IPS-18a (cell line): ENCODE measurements around the gene PTPRG.

Source experiments
- H3K27ac ChIP-seq: one replicate; pipeline ENCODE4 v1.5.1; 2013; ENCODE audit warnings: low read length
- H3K27me3 ChIP-seq: one replicate; pipeline ENCODE4 v1.6.1; 2013; ENCODE audit warnings: mild to moderate bottlenecking, low read length; ENCODE audit not compliant: control insufficient read depth, insufficient read depth
- H3K36me3 ChIP-seq: one replicate; pipeline ENCODE4 v1.6.1; 2013; ENCODE audit warnings: low read depth, low read length; ENCODE audit not compliant: control insufficient read depth
- H3K4me1 ChIP-seq: one replicate; pipeline ENCODE4 v1.6.1; 2013; ENCODE audit warnings: low read depth, low read length; ENCODE audit not compliant: control insufficient read depth
- H3K4me3 ChIP-seq: one replicate; pipeline ENCODE4 v1.5.1; 2013; ENCODE audit warnings: low read length
- H3K9ac ChIP-seq: one replicate; pipeline ENCODE4 v1.6.1; 2013; ENCODE audit warnings: mild to moderate bottlenecking, low read length, moderate library complexity
- H3K9me3 ChIP-seq: one replicate; pipeline ENCODE4 v1.6.1; 2013; ENCODE audit warnings: low read depth, low read length; ENCODE audit not compliant: control insufficient read depth

Gene PTPRG

DNA sequence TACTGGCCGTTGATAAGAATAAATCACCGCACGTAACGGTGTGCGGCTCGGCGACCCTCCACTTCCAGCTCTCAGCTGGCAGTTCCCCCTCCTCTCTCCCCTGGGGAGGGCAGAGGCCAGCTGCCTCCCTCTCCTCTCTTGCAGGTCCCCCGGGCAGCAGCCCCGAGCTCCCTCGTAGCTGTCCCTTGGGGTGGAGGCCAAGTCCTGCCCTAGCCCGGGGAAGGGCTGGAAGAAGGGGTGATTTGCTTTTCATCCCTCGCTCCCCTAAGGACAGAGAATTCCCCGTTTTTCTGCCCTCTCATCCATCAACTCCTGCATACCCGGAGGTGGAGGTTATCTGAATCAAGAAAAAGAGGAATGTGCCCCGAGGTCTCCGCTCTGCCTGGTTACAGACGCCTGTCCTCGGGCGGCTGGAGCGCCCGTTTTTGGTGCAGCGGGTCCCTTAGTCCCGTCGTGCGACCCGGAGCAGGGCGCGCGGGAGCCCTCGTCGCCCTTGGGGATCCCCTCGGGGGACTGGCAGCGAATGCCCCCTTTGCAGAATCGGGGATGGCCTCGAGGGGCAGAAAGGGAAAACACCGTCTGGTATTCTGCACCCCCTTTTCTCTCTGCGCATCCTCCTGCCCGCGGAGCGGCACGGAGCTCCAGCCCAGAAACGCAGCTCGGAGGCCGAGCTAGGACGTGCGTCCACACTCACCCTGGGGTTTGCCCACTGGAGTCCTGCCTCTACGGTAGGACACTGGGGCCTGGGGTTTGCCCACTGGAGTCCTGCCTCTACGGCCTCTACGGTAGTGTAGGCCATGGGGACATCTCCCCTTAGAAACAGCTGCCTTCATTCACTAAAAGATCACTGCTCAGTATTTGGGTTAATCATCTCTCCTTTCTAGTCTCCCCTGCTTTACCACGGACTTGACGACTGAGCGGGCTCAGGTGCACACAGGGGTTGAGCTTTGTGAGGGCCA lies 2.2 kb downstream of the PTPRG start:
- Histone ChIP-seq H3K4me3 (peak overlapping the region; percentile 87), H3K36me3 (peaks cover 8% of the 10 kb centered on the region), H3K9ac (peak overlapping the region; percentile 96), H3K27me3 (peaks cover 4% of the 10 kb centered on the region), H3K4me1 (peaks cover 13% of the 10 kb centered on the region), H3K27ac (no peak overlapping the region), H3K9me3 (no peaks in the 10 kb centered on the region)

DNA sequence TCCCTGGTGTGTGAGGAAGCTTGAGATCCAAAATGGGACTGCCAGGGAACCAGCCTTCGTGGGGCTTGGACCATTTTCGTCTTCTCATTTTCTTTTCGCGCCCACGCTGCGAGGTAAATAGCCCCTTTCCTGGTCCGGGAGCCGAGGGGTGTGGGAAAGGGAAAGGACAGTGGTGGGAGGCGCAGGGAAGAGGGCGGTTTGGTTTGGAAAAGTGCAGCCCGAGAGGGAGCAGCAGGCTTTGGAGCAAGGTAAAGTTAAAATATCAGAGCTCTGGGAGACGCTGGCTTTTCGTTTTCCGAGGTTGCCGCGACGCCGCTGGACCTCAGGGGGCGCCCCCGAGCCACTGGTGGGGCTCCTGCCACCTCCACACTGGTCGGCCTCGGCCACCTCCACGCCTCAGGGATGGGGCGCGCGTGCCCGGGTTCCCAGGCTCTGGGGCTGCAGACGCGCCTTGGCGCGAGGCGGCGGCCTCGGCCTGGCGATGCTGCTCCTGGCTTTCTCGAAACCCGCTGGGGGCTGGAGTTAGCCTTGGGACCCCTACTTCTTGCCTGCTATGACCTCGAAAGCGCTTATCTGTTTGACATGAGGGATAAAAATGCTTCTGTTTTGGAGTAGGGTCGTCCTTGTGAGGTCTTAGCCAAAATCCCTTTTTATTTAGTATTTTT lies 3.2 kb downstream of the PTPRG start:
- Histone ChIP-seq H3K4me3 (peak overlapping the region; percentile 87), H3K27me3 (peaks cover 4% of the 10 kb centered on the region), H3K36me3 (peaks cover 8% of the 10 kb centered on the region), H3K27ac (no peak overlapping the region), H3K9ac (peak overlapping the region; percentile 96), H3K9me3 (no peaks in the 10 kb centered on the region), H3K4me1 (peaks cover 8% of the 10 kb centered on the region)

DNA sequence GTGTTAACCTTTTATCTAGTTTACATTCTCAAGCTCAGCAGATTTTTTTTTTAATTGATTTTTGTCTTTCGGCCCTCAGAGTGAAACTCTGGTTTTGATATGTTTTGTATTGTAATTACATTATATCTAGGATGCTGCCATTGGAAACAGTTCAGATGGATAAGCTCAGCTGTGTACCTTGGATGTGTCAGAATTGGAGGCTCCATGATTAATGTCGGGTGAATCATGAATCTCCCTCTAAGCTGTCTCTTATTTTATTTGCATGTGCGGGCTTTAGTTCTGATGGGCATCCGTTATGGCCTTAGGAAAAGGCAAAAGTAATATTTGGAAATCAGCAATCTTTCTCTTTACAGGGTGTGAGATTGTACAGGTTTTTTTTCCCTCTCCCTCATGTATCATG lies 4.2 kb downstream of the PTPRG start:
- no peak overlapping the region for H3K9ac ChIP-seq
- peak overlapping the region; percentile 87 for H3K4me3 ChIP-seq
- peaks cover 8% of the 10 kb centered on the region for H3K36me3 ChIP-seq
- no peaks in the 10 kb centered on the region for H3K9me3 ChIP-seq
- no peak overlapping the region for H3K27ac ChIP-seq
- peaks cover 7% of the 10 kb centered on the region for H3K4me1 ChIP-seq
- peaks cover 4% of the 10 kb centered on the region for H3K27me3 ChIP-seq

DNA sequence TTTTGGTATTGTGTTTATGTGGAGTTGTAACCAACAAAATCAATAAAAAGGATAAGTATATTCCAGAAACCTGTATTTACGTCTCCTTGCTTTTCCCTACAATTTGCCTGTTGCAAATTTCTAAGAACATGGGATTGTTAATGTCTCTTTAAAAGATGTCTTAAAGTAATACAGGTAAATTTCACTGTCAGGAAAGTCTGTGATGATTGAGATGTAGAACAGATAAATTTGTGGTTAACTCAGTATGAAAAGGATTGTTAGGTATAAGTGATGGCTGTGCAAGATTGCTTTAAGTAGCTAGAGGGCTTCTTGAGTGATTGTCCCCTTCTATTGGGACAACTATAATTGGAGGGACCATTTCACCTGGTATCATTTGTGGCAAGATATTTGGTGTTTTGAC lies 6.8 kb downstream of the PTPRG start:
- H3K4me1 ChIP-seq: peaks cover 25% of the 10 kb centered on the region
- H3K9ac ChIP-seq: no peak overlapping the region
- H3K27me3 ChIP-seq: peaks cover 4% of the 10 kb centered on the region
- no peak overlapping the region for H3K27ac ChIP-seq
- no peaks in the 10 kb centered on the region for H3K9me3 ChIP-seq
- peaks cover 8% of the 10 kb centered on the region for H3K36me3 ChIP-seq
- no peak overlapping the region for H3K4me3 ChIP-seq

DNA sequence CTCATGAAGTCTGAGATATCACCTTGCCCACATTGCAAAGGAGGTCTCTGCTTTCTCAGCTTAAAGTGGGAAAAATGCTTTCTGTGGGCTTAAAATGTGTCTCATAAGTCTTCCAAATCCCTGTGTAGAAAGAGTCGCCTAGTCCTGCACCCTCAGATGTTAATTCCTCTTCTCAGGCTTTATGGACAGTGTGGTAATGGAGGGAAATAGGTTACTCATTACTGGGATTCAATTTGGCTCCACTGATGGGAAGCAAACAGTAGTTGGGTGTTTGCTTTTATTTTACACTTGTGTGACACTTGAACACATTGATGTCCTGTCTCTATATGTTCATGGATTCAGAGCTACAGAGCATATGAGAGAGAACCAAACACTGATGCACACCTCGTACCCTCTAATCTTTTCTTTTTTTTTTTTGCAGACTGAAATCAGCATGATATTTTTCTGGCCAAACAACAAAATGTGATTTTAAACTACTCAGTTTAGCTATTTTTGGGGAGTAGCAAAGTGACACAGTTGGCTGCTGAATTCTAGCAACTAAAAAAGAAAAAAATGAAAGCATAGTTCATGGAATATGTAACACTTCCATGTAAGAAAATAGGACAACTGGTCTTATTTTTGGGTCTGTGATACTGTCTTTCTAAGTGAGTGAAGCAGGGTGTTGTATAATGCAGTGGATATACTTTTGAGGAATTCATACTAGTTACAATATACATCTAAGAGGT lies 8.6 kb downstream of the PTPRG start:
- Histone ChIP-seq H3K27ac (no peak overlapping the region), H3K9ac (no peak overlapping the region), H3K4me3 (no peak overlapping the region), H3K4me1 (peaks cover 37% of the 10 kb centered on the region), H3K9me3 (no peaks in the 10 kb centered on the region), H3K27me3 (no peaks in the 10 kb centered on the region), H3K36me3 (peaks cover 8% of the 10 kb centered on the region)

DNA sequence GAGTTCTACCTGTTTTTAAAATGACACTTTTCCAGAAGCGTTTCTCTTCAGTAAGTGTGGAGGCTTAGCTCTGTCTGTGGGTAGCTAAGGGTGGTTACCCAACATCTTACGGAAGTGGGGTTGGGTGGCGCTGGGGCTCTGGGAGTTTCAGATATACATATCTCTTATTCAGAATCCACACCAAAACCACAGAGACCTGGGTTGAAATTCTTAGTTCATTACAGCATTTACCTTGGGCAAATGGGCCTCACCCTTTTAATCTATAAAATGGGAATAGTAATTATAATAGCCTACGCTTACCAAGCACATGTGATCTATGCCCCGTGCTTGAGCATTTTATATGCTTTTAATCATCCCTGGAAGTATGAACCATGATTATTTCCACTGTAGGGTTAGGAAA lies 9.4 kb downstream of the PTPRG start:
- Histone ChIP-seq H3K36me3 (peaks cover 4% of the 10 kb centered on the region), H3K27me3 (no peaks in the 10 kb centered on the region), H3K9ac (no peak overlapping the region), H3K4me3 (no peak overlapping the region), H3K9me3 (no peaks in the 10 kb centered on the region), H3K27ac (no peak overlapping the region), H3K4me1 (peaks cover 34% of the 10 kb centered on the region)

DNA sequence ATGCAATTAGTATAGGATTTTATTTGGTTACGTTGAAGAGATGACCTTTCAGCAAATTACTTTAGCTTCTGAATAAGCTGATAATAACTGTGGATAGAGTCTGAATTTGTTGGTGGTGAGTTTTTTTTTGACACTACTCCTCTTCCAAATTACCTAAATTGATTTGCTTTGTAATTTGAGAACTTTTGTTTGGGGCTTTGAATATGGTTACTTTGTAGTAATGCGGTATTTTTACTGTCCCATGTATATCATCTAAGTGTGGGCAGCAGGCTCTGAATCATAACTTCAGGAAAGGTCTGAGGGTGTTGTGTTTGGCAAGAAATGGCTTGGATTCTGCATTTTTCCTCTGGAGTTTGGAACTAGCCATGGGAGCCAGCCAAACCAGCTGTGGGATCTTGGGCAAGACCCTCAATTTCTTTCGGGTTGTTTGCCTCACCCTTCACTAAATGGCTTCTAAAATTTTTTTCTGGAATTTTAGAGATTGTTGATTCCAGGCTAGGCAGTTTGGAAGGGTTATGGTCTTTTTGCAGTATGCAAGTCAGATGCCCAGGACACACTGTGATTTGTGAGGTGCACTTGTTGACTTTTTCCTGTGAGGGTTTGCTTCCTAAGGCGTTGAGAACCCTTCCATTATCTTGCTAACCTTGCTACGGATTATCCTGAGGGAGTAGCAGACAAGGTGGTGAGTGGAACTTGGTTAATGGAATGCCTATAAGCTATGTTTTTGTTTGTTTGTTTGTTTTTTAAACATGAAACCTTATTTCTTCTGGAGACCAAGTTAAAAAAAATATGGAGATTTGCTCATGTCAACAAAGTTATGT lies 10.4 kb downstream of the PTPRG start:
- H3K4me3 ChIP-seq: no peak overlapping the region
- H3K27me3 ChIP-seq: no peaks in the 10 kb centered on the region
- no peaks in the 10 kb centered on the region for H3K36me3 ChIP-seq
- H3K27ac ChIP-seq: no peak overlapping the region
- peaks cover 41% of the 10 kb centered on the region for H3K4me1 ChIP-seq
- H3K9ac ChIP-seq: no peak overlapping the region
- H3K9me3 ChIP-seq: no peaks in the 10 kb centered on the region

DNA sequence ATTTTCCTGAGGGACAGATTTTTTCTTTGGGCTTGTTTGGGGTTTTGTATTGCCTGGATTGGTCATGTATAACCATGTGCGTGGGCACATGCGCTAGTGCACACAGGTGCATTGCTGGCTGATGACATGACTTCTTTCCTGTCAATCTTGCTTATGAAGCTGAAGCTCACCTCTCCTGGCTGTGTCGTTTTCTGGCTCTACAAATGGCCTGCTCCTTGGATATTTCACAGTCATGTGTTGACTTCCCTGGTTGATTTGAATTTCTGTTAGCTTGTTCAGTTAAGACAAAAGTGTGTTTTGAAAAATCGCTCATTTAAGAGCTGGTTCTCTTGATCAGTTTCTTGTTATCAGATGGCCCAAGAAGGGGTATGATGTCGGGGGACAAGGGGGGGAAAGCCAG lies 11.5 kb downstream of the PTPRG start:
- H3K27me3 ChIP-seq: no peaks in the 10 kb centered on the region
- no peak overlapping the region for H3K9ac ChIP-seq
- no peak overlapping the region for H3K4me3 ChIP-seq
- no peaks in the 10 kb centered on the region for H3K9me3 ChIP-seq
- no peak overlapping the region for H3K27ac ChIP-seq
- H3K4me1 ChIP-seq: peaks cover 46% of the 10 kb centered on the region
- H3K36me3 ChIP-seq: no peaks in the 10 kb centered on the region

DNA sequence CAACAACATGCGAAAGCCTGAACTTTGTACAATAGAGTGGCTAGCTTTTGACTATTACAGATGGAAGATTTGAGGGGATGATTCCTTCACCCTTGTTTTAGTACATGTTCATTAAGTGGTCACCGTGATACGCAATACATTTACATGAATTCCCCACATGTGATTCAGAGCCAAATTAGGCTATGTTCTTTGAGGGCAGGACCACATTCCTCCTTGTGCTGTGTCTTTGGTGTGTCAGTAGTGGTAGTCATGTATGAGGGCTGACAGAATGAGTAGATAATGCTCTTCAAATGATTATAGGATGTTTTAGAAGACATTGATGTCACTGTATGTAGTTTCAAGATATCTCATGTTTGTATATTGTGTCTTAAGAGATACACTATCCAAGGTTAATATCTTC lies 12.1 kb downstream of the PTPRG start:
- H3K9me3 ChIP-seq: no peaks in the 10 kb centered on the region
- no peak overlapping the region for H3K9ac ChIP-seq
- H3K4me1 ChIP-seq: peaks cover 50% of the 10 kb centered on the region
- no peaks in the 10 kb centered on the region for H3K36me3 ChIP-seq
- H3K4me3 ChIP-seq: no peak overlapping the region
- no peaks in the 10 kb centered on the region for H3K27me3 ChIP-seq
- H3K27ac ChIP-seq: no peak overlapping the region

DNA sequence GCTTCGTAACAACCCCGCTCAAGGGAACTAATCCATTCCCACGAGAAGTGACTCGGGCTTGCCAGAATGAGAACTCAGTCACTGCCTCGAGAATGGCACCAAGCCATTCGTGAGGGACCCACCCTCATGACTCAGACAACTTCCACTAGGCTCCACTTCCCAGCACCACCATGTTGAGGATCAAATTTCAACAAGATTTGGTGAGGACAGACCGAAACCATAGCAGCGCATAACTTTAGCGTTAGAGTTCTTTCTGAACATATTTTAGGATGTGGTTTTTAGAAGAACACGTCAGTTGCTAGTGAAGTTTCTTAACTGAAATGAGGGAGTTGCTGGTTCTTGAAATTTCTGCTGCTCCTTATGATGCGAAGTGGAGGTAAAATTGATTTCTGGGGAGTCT lies 13.5 kb downstream of the PTPRG start:
- peaks cover 54% of the 10 kb centered on the region for H3K4me1 ChIP-seq
- H3K27me3 ChIP-seq: no peaks in the 10 kb centered on the region
- H3K9ac ChIP-seq: no peak overlapping the region
- H3K4me3 ChIP-seq: no peak overlapping the region
- H3K9me3 ChIP-seq: no peaks in the 10 kb centered on the region
- no peak overlapping the region for H3K27ac ChIP-seq
- H3K36me3 ChIP-seq: no peaks in the 10 kb centered on the region

DNA sequence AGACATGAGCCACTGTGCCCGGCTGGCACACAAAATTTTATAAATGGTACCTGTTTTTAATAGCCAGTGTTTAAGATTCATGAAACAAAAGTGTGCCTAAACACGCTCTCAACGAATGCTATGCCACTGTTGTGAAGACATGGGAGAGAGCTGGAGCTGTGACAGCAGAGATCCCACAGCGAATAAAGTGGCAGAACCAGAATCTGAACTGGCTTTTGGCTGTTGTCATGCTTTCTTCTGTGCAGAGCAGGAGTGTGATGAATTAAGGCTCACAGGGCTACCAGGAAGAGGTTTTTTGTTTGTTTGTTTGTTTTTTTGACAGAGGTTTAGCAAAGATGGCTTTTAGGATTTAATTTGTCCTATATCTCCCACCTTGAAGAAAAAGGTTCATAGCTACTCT lies 14.5 kb downstream of the PTPRG start:
- H3K27ac ChIP-seq: no peak overlapping the region

More for the DNA sequence above, 14.5 kb downstream of the PTPRG start:
- no peak overlapping the region for H3K4me3 ChIP-seq
- H3K9ac ChIP-seq: no peak overlapping the region
- peaks cover 55% of the 10 kb centered on the region for H3K4me1 ChIP-seq
- H3K36me3 ChIP-seq: no peaks in the 10 kb centered on the region
- H3K27me3 ChIP-seq: no peaks in the 10 kb centered on the region
- H3K9me3 ChIP-seq: no peaks in the 10 kb centered on the region
